Smooth muscle cell (in vitro differentiated cells): ENCODE measurements around the gene CFD. TPM values are rescaled to one million over a fixed set of nuclear protein-coding genes. Genes with fewer than 3 reads are reported as not detected.

Experiments
- DNase-seq: peaks from one replicate; lab custom pipeline; 2025; ENCODE audit not compliant: unreplicated experiment; lab: John Stamatoyannopoulos, UW
- H2AFZ ChIP-seq: fragments of 200-600 bp; sonication (generic); 2 replicates; pipeline ENCODE4 v1.6.0; 2016; ENCODE audit warnings: antibody characterized with exemption, low read depth, mild to moderate bottlenecking
- H3F3A ChIP-seq: fragments of 200-600 bp; sonication (generic); 2 replicates; pipeline ENCODE4 v1.6.0; 2017; ENCODE audit warnings: antibody characterized with exemption, low read depth
- H3K27ac ChIP-seq: fragments of 200-600 bp; sonication (generic); 2 replicates; pipeline ENCODE4 v1.5.1; 2016; ENCODE audit warnings: low read depth, mild to moderate bottlenecking
- H3K27me3 ChIP-seq: fragments of 200-600 bp; sonication (generic); 2 replicates; pipeline ENCODE4 v1.6.1; 2016; ENCODE audit warnings: low read depth, mild to moderate bottlenecking
- H3K36me3 ChIP-seq: fragments of 200-600 bp; sonication (generic); 2 replicates; pipeline ENCODE4 v1.5.1; 2016; ENCODE audit warnings: low read depth
- H3K4me1 ChIP-seq: fragments of 200-600 bp; sonication (generic); 2 replicates; pipeline ENCODE4 v1.5.1; 2016; ENCODE audit warnings: low read depth
- H3K4me2 ChIP-seq: fragments of 200-600 bp; sonication (generic); 2 replicates; pipeline ENCODE4 v1.6.0; 2016; ENCODE audit warnings: mild to moderate bottlenecking
- H3K4me3 ChIP-seq: fragments of 200-600 bp; sonication (generic); 2 replicates; pipeline ENCODE4 v1.5.1; 2016; ENCODE audit warnings: mild to moderate bottlenecking
- H3K79me2 ChIP-seq: fragments of 200-600 bp; sonication (generic); 2 replicates; pipeline ENCODE4 v1.6.0; 2016; ENCODE audit warnings: low read depth, mild to moderate bottlenecking
- H3K9ac ChIP-seq: fragments of 200-600 bp; sonication (generic); 2 replicates; pipeline ENCODE4 v1.6.0; 2016; ENCODE audit warnings: low read depth
- H3K9me3 ChIP-seq: fragments of 200-600 bp; sonication (generic); replicated peaks from 2 replicates; pipeline ENCODE4 v1.5.1; 2016; ENCODE audit warnings: low read depth
- H4K20me1 ChIP-seq: fragments of 200-600 bp; sonication (generic); 2 replicates; pipeline ENCODE4 v1.6.0; 2016; ENCODE audit warnings: low read depth
- WGBS: methylation state at CpG from one replicate; pipeline ENCODE4 v1.1.7; 2016; ENCODE audit warnings: low lambda C conversion rate; 5-methylcytosine and 5-hydroxymethylcytosine counted together
- polyA plus RNA-seq: library from polyadenylated mRNA; unstranded; fragments of >200 nt; fragmentation: Nextera tagmentation; extraction: Ambion mirVana; gene quantifications from 2 replicates; pipeline ENCODE4 v1.2.1, GENCODE V29; 2016
- total RNA-seq: library from RNA; depleted of rRNA; stranded (reverse); fragments of >200 nt; gene quantifications from 2 replicates; pipeline ENCODE4 v1.2.3, GENCODE V29; 2014
- TF ChIP-seq, protein P1 (sequence below): fragments of 200-600 bp; sonication (generic); IDR thresholded peaks from 2 replicates; pipeline ENCODE4 v1.5.1; 2017; ENCODE audit warnings: borderline replicate concordance, mild to moderate bottlenecking, antibody characterized with exemption; ENCODE audit not compliant: insufficient read depth, poor library complexity, severe bottlenecking

Gene CFD
- total and polyA plus RNA-seq, 2 experiments from 2014 or later = 0.34 TPM; not detected in 1

DNA sequence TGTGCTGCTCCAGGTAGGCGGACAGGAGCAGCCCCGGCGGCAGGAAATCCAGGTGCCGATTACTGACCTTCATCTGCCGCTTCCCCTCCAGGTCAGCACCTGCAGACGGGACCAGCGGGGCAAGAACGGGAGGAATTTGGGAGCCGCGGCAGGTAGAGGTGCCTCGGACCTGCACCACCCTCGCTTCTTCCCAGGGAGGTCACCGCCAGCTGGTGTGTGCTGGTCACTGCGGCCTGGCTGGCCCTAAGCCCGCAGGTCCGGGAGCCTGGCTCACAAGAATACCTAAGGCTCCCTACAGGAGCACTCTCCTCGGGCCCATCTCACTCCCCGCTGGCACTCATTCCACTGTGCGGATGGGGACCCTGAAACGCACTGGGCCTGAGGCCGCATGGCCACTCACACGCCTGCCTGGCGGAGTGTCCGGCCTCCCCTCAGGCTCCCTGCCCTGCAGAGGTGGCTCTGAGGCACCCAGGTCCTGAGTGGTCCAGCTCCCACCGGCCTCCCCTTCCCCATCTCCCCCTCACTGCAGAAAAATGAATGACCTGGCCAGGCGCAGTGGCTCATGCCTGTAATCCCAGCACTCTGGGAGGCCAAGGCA is 38.1 kb downstream of the CFD start:
- DNase-seq = no peak
- 93% methylated on average over 26 of the region's 26 CpGs for WGBS

DNA sequence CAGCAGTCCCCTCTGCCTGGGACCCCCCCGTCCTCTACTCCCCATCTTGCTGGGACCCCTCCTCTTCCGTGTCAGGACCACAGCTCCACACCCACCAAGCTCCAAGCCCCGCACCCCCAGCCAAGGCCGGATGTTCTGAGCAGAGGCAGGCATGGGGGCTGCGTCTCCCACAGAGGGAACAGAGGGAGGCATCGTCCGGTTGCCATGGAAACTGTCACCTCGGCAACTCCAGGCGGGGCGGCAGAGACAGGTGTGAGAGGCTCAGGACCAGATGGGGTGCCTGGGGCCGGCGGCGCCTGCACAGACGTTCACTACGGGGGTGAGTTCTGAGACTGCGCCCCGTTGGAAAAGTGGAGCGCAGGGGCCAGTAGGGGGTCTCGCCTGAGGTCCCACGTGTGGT is 39.2 kb downstream of the CFD start:
- Histone ChIP-seq H3F3A (peaks cover 3% of the 10 kb centered on the region), H3K4me1 (peaks cover 4% of the 10 kb centered on the region), H3K27me3 (no peaks in the 10 kb centered on the region), H4K20me1 (peaks cover 49% of the 10 kb centered on the region), H3K36me3 (no peaks in the 10 kb centered on the region), H3K9ac (no peak overlapping the region), H3K27ac (no peak overlapping the region), H3K9me3 (no peaks in the 10 kb centered on the region), H3K79me2 (peaks cover 12% of the 10 kb centered on the region), H3K4me2 (no peak overlapping the region), H3K4me3 (no peak overlapping the region), H2AFZ (no peak overlapping the region)
- DNase-seq = no peak
- TF ChIP-seq, protein P1, sequence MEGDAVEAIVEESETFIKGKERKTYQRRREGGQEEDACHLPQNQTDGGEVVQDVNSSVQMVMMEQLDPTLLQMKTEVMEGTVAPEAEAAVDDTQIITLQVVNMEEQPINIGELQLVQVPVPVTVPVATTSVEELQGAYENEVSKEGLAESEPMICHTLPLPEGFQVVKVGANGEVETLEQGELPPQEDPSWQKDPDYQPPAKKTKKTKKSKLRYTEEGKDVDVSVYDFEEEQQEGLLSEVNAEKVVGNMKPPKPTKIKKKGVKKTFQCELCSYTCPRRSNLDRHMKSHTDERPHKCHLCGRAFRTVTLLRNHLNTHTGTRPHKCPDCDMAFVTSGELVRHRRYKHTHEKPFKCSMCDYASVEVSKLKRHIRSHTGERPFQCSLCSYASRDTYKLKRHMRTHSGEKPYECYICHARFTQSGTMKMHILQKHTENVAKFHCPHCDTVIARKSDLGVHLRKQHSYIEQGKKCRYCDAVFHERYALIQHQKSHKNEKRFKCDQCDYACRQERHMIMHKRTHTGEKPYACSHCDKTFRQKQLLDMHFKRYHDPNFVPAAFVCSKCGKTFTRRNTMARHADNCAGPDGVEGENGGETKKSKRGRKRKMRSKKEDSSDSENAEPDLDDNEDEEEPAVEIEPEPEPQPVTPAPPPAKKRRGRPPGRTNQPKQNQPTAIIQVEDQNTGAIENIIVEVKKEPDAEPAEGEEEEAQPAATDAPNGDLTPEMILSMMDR = no peak
- 92% methylated on average over 19 of the region's 20 CpGs for WGBS

More for the DNA sequence above, 38.1 kb downstream of the CFD start:
- Histone ChIP-seq H3K36me3 (no peaks in the 10 kb centered on the region), H3K27ac (no peak overlapping the region), H3K9me3 (no peaks in the 10 kb centered on the region), H3K9ac (no peak overlapping the region), H3F3A (peaks cover 5% of the 10 kb centered on the region), H3K27me3 (no peaks in the 10 kb centered on the region), H3K4me2 (no peak overlapping the region), H3K4me1 (no peaks in the 10 kb centered on the region), H4K20me1 (peaks cover 38% of the 10 kb centered on the region), H3K4me3 (no peak overlapping the region), H3K79me2 (peaks cover 3% of the 10 kb centered on the region), H2AFZ (no peak overlapping the region)
- TF ChIP-seq, protein P1 = no peak

DNA sequence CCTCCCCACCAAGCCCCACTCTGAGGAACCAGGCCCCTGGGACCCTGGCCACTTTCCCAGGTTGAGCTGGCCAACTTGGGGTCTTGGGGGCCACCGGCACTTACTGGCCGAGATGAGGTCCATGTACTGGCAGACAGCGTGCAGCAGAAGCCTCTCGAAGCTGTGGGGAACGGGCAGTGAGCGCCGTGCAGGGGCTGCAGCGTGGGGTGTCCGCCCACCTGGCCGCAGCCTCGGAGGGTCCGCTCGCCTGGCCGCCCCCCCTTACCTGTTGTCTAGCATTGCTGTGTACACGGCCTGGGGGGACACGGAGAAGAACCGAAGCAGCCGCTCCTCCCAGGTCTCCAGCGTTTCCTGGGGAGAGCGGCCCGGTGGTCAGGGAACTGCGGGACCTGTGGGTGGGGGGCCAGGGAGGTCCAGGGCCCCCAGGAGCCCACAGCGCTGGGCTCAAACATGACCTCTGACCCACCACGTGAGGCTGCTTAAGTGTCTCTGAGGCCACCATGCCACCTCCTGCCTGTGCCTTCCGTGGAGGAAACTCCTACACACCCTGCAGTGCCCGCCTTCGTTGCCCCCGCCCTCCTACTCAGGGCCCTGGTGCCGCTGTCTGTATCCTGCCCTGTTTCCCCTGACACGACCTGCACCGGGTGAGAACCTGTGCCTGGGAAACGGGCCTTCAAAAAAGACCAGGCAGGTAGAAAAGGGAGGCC is 40.0 kb downstream of the CFD start:
- Histone ChIP-seq H3K9me3 (no peaks in the 10 kb centered on the region), H3K27ac (no peak overlapping the region), H4K20me1 (peaks cover 57% of the 10 kb centered on the region), H2AFZ (no peak overlapping the region), H3K27me3 (no peaks in the 10 kb centered on the region), H3K36me3 (no peaks in the 10 kb centered on the region), H3K4me2 (no peak overlapping the region), H3K4me3 (no peak overlapping the region), H3F3A (no peaks in the 10 kb centered on the region), H3K4me1 (peaks cover 4% of the 10 kb centered on the region), H3K9ac (no peak overlapping the region), H3K79me2 (peaks cover 20% of the 10 kb centered on the region)
- no peak for DNase-seq
- 91% methylated on average over 31 of the region's 32 CpGs for WGBS
- TF ChIP-seq, protein P1 = no peak

DNA sequence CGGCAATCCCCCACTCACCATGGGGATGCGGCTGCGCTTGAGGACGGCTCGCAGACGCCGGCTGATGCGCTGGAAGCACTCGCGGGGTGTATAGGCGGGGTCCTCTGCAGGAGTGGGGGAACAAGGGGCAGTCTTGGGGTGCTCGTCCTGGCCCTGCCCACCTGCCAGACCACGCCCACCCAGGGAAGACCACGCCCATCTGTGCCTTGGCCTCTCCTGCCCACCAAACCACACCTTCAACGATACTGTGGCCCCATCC is 40.5 kb downstream of the CFD start:
- no peak overlapping the region for H3K27ac ChIP-seq
- TF ChIP-seq, protein P1 = no peak
- no peaks in the 10 kb centered on the region for H3K27me3 ChIP-seq
- H3K36me3 ChIP-seq = no peaks in the 10 kb centered on the region
- WGBS = 96% methylated on average over 15 of the region's 15 CpGs
- no peak for DNase-seq
- H4K20me1 ChIP-seq = peaks cover 62% of the 10 kb centered on the region
- H3K9me3 ChIP-seq = no peaks in the 10 kb centered on the region
- H3K79me2 ChIP-seq = peaks cover 25% of the 10 kb centered on the region
- no peak overlapping the region for H3K4me3 ChIP-seq
- no peak overlapping the region for H3K9ac ChIP-seq
- H3K4me2 ChIP-seq = no peak overlapping the region
- H2AFZ ChIP-seq = no peak overlapping the region
- peaks cover 4% of the 10 kb centered on the region for H3K4me1 ChIP-seq
- H3F3A ChIP-seq = no peaks in the 10 kb centered on the region
